Uterus (tissue), 4 donors: ENCODE results near the gene ATP2C2. TPM values are rescaled to one million over a fixed set of nuclear protein-coding genes. Genes with fewer than 3 reads are reported as not detected.

ENCODE experiments used
- DNase-seq, 2 donors: peaks; one replicate each; pipeline ENCODE4 v3.0.0-alpha.2; 2019 to 2020
- H3K27ac ChIP-seq, 2 donors: fragments of 200-600 bp; sonication (generic); 1 replicate in 1 of 2; 2 replicates in 1 of 2; pipeline ENCODE4 v1.5.1; 2016 to 2018
- H3K27me3 ChIP-seq, 2 donors: fragments of 200-600 bp; sonication (generic); one replicate each; pipeline ENCODE4 v1.5.1; 2018 to 2019; ENCODE audit warnings: control low read depth in 1 of 2
- H3K36me3 ChIP-seq, 2 donors: fragments of 200-600 bp; sonication (generic); one replicate each; pipeline ENCODE4 v1.5.1; 2019; ENCODE audit warnings: control low read depth in 1 of 2
- H3K4me1 ChIP-seq, 2 donors: fragments of 200-600 bp; sonication (generic); one replicate each; pipeline ENCODE4 v1.5.1; 2018 to 2019; ENCODE audit warnings: control low read depth in 1 of 2
- H3K4me3 ChIP-seq, 2 donors: fragments of 200-600 bp; sonication (generic); 1 replicate in 1 of 2; 2 replicates in 1 of 2; pipeline ENCODE4 v1.5.1; 2018 to 2019; ENCODE audit warnings: mild to moderate bottlenecking in 1 of 2
- H3K9me3 ChIP-seq, 2 donors: fragments of 200-600 bp; sonication (generic); one replicate each; pipeline ENCODE4 v1.5.1; 2019; ENCODE audit warnings: control low read depth in 1 of 2
- CTCF ChIP-seq, 4 experiments: fragments of 200-600 bp in 2 of 4; fragments of 450-650 bp in 2 of 4; sonication (generic) in 2 of 4; IDR thresholded peaks; one replicate each; pipeline ENCODE4 v1.5.1; 2016 to 2019; ENCODE audit warnings: antibody characterized with exemption in 4 of 4, mild to moderate bottlenecking in 2 of 4, moderate library complexity in 1 of 4
- POLR2A ChIP-seq, 2 donors: fragments of 450-650 bp; IDR thresholded peaks; one replicate each; pipeline ENCODE4 v1.6.1; 2016; ENCODE audit warnings: antibody characterized with exemption in 2 of 2, mild to moderate bottlenecking in 1 of 2, moderate library complexity in 1 of 2
- intact Hi-C: fragments of 100-400 bp; cut with DNase I; formaldehyde crosslinking; loops from one replicate; pipeline ENCODE4 v1.15.1; 2023; ENCODE audit warnings: low total_unique reads
- total RNA-seq, 4 donors: library from RNA; depleted of rRNA in 3 of 4; stranded (reverse); fragments of >200 nt in 3 of 4; gene quantifications; one replicate each; pipeline versions ENCODE4 v1.1.0 to v1.2.4, GENCODE V29; 2014 to 2023
- donor health status: DM: yes; HTN: yes; CAD: no.

ATP2C2 gene
- total RNA-seq, 4 donors from 2014 or later, result 0.51 to 1.8 (median 0.84) TPM

DNA sequence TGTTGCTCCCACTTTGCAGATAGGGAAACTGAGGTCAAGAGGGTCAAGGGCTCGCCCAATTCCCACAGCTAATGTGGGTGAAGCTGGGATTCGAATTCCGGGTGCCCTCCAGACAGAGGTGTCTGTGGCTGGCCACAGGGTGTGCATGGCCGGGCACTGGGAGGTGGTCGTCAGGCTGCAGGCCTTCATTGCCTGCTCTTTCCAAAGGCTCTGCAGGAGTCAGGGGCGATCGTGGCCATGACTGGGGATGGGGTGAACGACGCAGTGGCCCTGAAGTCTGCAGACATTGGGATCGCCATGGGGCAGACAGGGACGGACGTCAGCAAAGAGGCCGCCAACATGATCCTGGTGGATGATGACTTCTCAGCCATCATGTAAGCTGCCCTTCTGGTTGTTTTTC is 86.3 kb downstream of the ATP2C2 start:
- Histone ChIP-seq H3K27me3 (no peaks in the 10 kb centered on the region), H3K36me3 (no peaks in the 10 kb centered on the region), H3K4me1 (no peaks in the 10 kb centered on the region), H3K9me3 (no peaks in the 10 kb centered on the region), H3K27ac (no peak overlapping the region), H3K4me3 (no peak overlapping the region)
- no peak for DNase-seq
- TF ChIP-seq POLR2A (IDR thresholded peaks at IDR 0.05) (no peak), CTCF (IDR thresholded peaks at IDR 0.05) (no peak)
- intact Hi-C loops, result no loop called here

- Histone ChIP-seq H3K27me3 (no peaks in the 10 kb centered on the region), H3K4me1 (no peaks in the 10 kb centered on the region), H3K27ac (no peak overlapping the region), H3K36me3 (no peaks in the 10 kb centered on the region), H3K9me3 (no peaks in the 10 kb centered on the region), H3K4me3 (no peak overlapping the region)
- DNase-seq, result no peak
- TF ChIP-seq POLR2A (IDR thresholded peaks at IDR 0.05) (no peak), CTCF (IDR thresholded peaks at IDR 0.05) (no peak)
- intact Hi-C loops, result no loop called here
Measured at GRCh38 chr16:84455031-84455430, 86.7 kb downstream of the ATP2C2 start.

GRCh38 chr16:84458606-84459532 is 90.5 kb downstream of the ATP2C2 start:
- intact Hi-C loops, result no loop called here
- no peaks in the 10 kb centered on the region for H3K36me3 ChIP-seq
- no peaks in the 10 kb centered on the region for H3K27me3 ChIP-seq
- DNase-seq, result peak in 1 of 2 donors; percentile 6
- no peaks in the 10 kb centered on the region for H3K4me1 ChIP-seq
- TF ChIP-seq POLR2A (IDR thresholded peaks at IDR 0.05) (no peak), CTCF (IDR thresholded peaks at IDR 0.05) (no peak)
- H3K27ac ChIP-seq, result no peak overlapping the region
- no peaks in the 10 kb centered on the region for H3K9me3 ChIP-seq
- H3K4me3 ChIP-seq, result no peak overlapping the region

DNA sequence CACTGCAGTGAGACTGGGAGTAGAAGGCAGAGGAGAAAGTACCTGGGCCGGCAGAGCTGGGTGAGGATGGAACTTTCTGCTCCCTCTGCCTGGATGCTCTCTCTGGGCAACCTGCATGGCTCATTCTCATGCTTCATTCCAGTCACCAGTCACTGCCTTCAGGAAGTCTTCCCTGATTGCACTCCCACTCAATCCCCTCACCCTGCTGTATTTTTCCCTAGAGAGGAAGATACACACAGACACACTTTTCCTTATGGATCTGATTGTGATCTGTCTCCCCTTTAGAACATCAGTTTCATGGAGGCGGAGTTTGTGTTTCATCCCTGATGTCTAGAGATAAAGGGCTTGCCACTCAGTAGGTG is 91.2 kb downstream of the ATP2C2 start:
- Histone ChIP-seq H3K27me3 (no peaks in the 10 kb centered on the region), H3K27ac (no peak overlapping the region), H3K36me3 (no peaks in the 10 kb centered on the region), H3K9me3 (no peaks in the 10 kb centered on the region), H3K4me1 (no peaks in the 10 kb centered on the region), H3K4me3 (no peak overlapping the region)
- DNase-seq, result no peak
- intact Hi-C loops, result no loop called here
- TF ChIP-seq POLR2A (IDR thresholded peaks at IDR 0.05) (no peak), CTCF (IDR thresholded peaks at IDR 0.05) (no peak)

DNA sequence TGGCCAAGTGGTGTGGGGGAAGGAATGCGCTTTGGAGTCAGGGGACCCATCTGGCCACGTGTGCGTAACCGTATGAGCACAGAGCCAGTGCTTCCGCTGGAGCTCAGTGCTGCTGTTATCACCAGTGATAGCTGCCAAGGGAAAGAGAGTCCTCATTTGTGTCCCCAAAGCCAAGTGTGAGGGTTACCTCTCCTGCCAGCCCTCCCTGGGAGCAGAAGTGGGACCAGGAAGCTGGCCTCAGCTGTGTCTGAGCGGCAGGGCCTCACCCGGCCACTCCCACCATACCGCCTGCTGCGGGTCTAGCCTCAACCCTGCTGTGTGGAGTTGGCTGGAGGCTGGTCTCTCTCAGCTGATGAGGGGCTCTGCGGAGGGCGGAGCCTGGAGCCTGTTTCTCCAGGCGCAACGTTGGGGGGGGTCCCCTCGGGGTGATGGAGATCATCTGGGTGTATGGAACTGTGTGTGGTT is 91.6 kb downstream of the ATP2C2 start:
- H3K4me3 ChIP-seq, result no peak overlapping the region
- no peaks in the 10 kb centered on the region for H3K36me3 ChIP-seq
- TF ChIP-seq CTCF (IDR thresholded peaks at IDR 0.05) (no peak), POLR2A (IDR thresholded peaks at IDR 0.05) (no peak)
- DNase-seq, result peak in 1 of 2 donors; percentile 7
- H3K27me3 ChIP-seq, result no peaks in the 10 kb centered on the region
- H3K27ac ChIP-seq, result no peak overlapping the region
- no peaks in the 10 kb centered on the region for H3K9me3 ChIP-seq
- intact Hi-C loops, result no loop called here
- no peaks in the 10 kb centered on the region for H3K4me1 ChIP-seq
